ENCODE results near the gene ASPDH.

DNA sequence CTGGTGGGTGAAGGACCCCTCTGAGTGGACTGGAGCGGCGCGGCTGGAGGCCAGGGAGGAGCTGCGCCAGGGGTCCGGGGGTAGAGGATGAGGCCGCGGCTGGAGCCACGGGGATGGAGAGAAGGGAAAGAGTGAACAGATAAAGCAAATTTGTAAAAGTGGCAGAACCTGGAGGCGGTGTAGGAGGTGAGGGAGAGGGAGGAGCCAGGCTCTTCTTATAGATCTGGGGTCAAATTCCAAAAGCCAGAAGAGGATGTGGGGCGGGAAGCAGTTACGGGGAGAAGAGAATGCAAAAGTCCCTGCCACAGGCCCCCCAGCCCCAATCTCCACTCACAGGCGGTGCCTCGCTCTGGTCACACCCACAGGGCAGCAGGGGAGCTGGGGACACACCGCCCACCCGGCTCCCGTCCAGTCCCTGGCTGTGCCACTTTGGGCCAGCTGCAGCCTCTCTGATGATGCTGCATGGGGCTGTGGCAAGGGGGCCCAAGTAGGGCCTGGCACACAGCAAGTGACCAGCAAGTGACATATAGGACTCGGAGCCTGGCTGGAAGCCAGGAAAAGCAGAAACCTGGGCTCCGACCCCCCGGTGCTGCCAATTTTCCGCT lies 43.4 kb upstream of the ASPDH start:
- TF ChIP-seq, protein P1, sequence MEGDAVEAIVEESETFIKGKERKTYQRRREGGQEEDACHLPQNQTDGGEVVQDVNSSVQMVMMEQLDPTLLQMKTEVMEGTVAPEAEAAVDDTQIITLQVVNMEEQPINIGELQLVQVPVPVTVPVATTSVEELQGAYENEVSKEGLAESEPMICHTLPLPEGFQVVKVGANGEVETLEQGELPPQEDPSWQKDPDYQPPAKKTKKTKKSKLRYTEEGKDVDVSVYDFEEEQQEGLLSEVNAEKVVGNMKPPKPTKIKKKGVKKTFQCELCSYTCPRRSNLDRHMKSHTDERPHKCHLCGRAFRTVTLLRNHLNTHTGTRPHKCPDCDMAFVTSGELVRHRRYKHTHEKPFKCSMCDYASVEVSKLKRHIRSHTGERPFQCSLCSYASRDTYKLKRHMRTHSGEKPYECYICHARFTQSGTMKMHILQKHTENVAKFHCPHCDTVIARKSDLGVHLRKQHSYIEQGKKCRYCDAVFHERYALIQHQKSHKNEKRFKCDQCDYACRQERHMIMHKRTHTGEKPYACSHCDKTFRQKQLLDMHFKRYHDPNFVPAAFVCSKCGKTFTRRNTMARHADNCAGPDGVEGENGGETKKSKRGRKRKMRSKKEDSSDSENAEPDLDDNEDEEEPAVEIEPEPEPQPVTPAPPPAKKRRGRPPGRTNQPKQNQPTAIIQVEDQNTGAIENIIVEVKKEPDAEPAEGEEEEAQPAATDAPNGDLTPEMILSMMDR (IDR thresholded peaks at IDR 0.05): no peak
- TF ChIP-seq POLR2AphosphoS5 (IDR thresholded peaks at IDR 0.05; ENCODE audit: low read depth, low read length): no peak

Data from Panc1 (cell line).